Keratinocyte (primary cell): ENCODE results near the gene ZNRF1. TPM values are rescaled to one million over a fixed set of nuclear protein-coding genes. Genes with fewer than 3 reads are reported as not detected.

Experiments used
- DNase-seq: peaks from one replicate; pipeline ENCODE4 v3.0.0-alpha.2; 2011; ENCODE audit warnings: low read depth, missing footprints, low spot score
- FAIRE-seq: peaks from 2 replicates; lab custom pipeline; 2011; peaks lifted over from hg19 to GRCh38; lab: Jason Lieb, UNC
- H2AFZ ChIP-seq: 2 replicates; pipeline ENCODE4 v1.6.0; 2012; ENCODE audit warnings: low read length, control low read depth, inconsistent platforms; ENCODE audit not compliant: control insufficient read depth
- H3K27ac ChIP-seq: 2 replicates; pipeline ENCODE4 v1.5.1; 2011; ENCODE audit warnings: low read length; ENCODE audit not compliant: control insufficient read depth, insufficient read depth
- H3K27me3 ChIP-seq: 3 replicates; pipeline ENCODE4 v1.6.0; 2011; ENCODE audit warnings: low read length; ENCODE audit not compliant: control insufficient read depth, insufficient read depth; ENCODE audit errors: extremely low read depth
- H3K36me3 ChIP-seq, 2 experiments: 2 replicates in 1 of 2; 3 replicates in 1 of 2; pipeline ENCODE4 v1.5.1; 2011; ENCODE audit warnings: low read length in 2 of 2, mild to moderate bottlenecking in 1 of 2; ENCODE audit not compliant: control insufficient read depth in 2 of 2, insufficient read depth in 2 of 2; ENCODE audit errors: extremely low read depth in 1 of 2
- H3K4me1 ChIP-seq: 3 replicates; pipeline ENCODE4 v1.5.1; 2011; ENCODE audit warnings: low read length; ENCODE audit not compliant: control insufficient read depth, insufficient read depth; ENCODE audit errors: extremely low read depth
- H3K4me2 ChIP-seq: 3 replicates; pipeline ENCODE4 v1.6.0; 2011; ENCODE audit warnings: low read depth, low read length; ENCODE audit not compliant: control insufficient read depth, insufficient read depth; ENCODE audit errors: extremely low read depth
- H3K4me3 ChIP-seq, 3 experiments: fragments of 200-600 bp in 1 of 3; sonication (generic) in 1 of 3; 2 replicates in 2 of 3; 3 replicates in 1 of 3; pipeline ENCODE4 v1.5.1; 2011 to 2016; ENCODE audit warnings: low read length in 3 of 3, mild to moderate bottlenecking in 3 of 3, control low read depth in 2 of 3, inconsistent platforms in 1 of 3, low read depth in 1 of 3, mixed read lengths in 1 of 3, mixed run types in 1 of 3, moderate library complexity in 1 of 3; ENCODE audit not compliant: control insufficient read depth in 2 of 3, insufficient read depth in 2 of 3; ENCODE audit errors: extremely low read depth in 1 of 3
- H3K79me2 ChIP-seq: 2 replicates; pipeline ENCODE4 v1.6.0; 2012; ENCODE audit warnings: low read length; ENCODE audit not compliant: control insufficient read depth, insufficient read depth
- H3K9ac ChIP-seq: 3 replicates; pipeline ENCODE4 v1.6.0; 2011; ENCODE audit warnings: low read length; ENCODE audit not compliant: control insufficient read depth, insufficient read depth; ENCODE audit errors: extremely low read depth
- H3K9me1 ChIP-seq: 3 replicates; pipeline ENCODE4 v1.6.0; 2011; ENCODE audit warnings: low read length; ENCODE audit not compliant: control insufficient read depth, insufficient read depth; ENCODE audit errors: extremely low read depth
- H3K9me3 ChIP-seq: 2 replicates; pipeline ENCODE4 v1.5.1; 2012; ENCODE audit warnings: low read depth, low read length; ENCODE audit not compliant: control insufficient read depth
- H4K20me1 ChIP-seq: 3 replicates; pipeline ENCODE4 v1.6.0; 2011; ENCODE audit warnings: low read length; ENCODE audit not compliant: control insufficient read depth, insufficient read depth; ENCODE audit errors: extremely low read depth
- EZH2 ChIP-seq: IDR thresholded peaks from one replicate; pipeline ENCODE4 v1.6.1; 2012; ENCODE audit warnings: inconsistent platforms, mild to moderate bottlenecking, low read length, moderate library complexity
- dilution Hi-C: fragments of 300-500 bp; cut with MboI; formaldehyde crosslinking; loops from one replicate; pipeline ENCODE4 v1.7.0; 2020; ENCODE audit warnings: low sequenced_read_pairs; ENCODE audit not compliant: extremely low pct_ligation_motif_present
- polyA plus RNA-seq, 5 experiments: library from polyadenylated mRNA; depleted of rRNA in 3 of 5; stranded (reverse) in 3 of 5; stranded (forward) in 1 of 5; unstranded in 1 of 5; fragments of >200 nt; gene quantifications; 1 replicate in 1 of 5; 2 replicates in 3 of 5; 3 replicates in 1 of 5; pipeline versions ENCODE4 v1.2.1 to v1.2.3, GENCODE V29; 2011 to 2012; ENCODE audit warnings: missing spikeins in 2 of 5, low read depth in 1 of 5, low replicate concordance in 1 of 5
- TF ChIP-seq, protein P1 (sequence below), 3 experiments: IDR thresholded peaks in 1 of 3; conservative IDR thresholded peaks in 1 of 3; optimal IDR thresholded peaks in 1 of 3; 2 replicates in 2 of 3; 3 replicates in 1 of 3; pipeline versions ENCODE3 to v1.5.1; 2011; ENCODE audit warnings: low read length in 3 of 3, mild to moderate bottlenecking in 3 of 3, moderate library complexity in 2 of 3, control low read depth in 1 of 3, inconsistent platforms in 1 of 3; ENCODE audit not compliant: insufficient read depth in 2 of 3; ENCODE audit errors: extremely low read depth in 1 of 3

ZNRF1 gene
- polyA plus RNA-seq, 1 donor (not counting 4 experiments of a cell fraction or from before 2014, with no cell fraction given) = 19.1 TPM

DNA sequence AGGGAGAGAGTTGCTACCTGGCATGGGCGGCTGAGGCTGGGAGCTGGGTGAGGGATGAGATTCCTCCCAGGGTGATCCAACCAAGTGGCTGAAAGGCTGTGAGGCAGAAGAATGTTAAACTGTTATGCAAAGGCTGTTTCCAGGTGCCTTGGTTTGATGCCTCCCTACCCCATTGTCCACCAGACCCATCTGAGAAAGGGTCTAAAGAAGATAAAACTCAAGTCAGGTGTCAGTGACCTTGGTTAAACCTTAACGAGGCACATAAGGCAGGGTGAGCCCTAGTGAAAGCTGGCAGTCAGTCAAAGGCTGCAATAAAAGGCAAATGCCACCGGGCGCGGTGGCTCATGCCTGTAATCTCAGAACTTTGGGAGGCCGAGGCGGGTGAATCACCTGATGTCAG, 94.0 kb downstream of the ZNRF1 start:
- Histone ChIP-seq H3K79me2 (peaks cover 14% of the 10 kb centered on the region), H2AFZ (no peak overlapping the region), H4K20me1 (no peaks in the 10 kb centered on the region), H3K4me1 (peaks cover 23% of the 10 kb centered on the region), H3K4me3 (no peak overlapping the region), H3K9me3 (no peaks in the 10 kb centered on the region), H3K27me3 (no peaks in the 10 kb centered on the region), H3K9me1 (peaks cover 3% of the 10 kb centered on the region), H3K9ac (no peak overlapping the region), H3K36me3 (peaks cover 2 to 7% of the 10 kb centered on the region in 2 experiments), H3K27ac (no peak overlapping the region), H3K4me2 (no peak overlapping the region)
- no peak for FAIRE-seq
- dilution Hi-C loops = no loop called here
- no peak for TF ChIP-seq EZH2
- TF ChIP-seq, protein P1, sequence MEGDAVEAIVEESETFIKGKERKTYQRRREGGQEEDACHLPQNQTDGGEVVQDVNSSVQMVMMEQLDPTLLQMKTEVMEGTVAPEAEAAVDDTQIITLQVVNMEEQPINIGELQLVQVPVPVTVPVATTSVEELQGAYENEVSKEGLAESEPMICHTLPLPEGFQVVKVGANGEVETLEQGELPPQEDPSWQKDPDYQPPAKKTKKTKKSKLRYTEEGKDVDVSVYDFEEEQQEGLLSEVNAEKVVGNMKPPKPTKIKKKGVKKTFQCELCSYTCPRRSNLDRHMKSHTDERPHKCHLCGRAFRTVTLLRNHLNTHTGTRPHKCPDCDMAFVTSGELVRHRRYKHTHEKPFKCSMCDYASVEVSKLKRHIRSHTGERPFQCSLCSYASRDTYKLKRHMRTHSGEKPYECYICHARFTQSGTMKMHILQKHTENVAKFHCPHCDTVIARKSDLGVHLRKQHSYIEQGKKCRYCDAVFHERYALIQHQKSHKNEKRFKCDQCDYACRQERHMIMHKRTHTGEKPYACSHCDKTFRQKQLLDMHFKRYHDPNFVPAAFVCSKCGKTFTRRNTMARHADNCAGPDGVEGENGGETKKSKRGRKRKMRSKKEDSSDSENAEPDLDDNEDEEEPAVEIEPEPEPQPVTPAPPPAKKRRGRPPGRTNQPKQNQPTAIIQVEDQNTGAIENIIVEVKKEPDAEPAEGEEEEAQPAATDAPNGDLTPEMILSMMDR (optimal IDR thresholded peaks at IDR 0.05 in 1 of 3, IDR thresholded peaks at IDR 0.05 in 1 of 3, conservative IDR thresholded peaks at IDR 0.05 in 1 of 3; ENCODE audit: extremely low read depth in 1 of 3, insufficient read depth in 2 of 3, low read length in 3 of 3) = no peak
- DNase-seq = no peak

DNA sequence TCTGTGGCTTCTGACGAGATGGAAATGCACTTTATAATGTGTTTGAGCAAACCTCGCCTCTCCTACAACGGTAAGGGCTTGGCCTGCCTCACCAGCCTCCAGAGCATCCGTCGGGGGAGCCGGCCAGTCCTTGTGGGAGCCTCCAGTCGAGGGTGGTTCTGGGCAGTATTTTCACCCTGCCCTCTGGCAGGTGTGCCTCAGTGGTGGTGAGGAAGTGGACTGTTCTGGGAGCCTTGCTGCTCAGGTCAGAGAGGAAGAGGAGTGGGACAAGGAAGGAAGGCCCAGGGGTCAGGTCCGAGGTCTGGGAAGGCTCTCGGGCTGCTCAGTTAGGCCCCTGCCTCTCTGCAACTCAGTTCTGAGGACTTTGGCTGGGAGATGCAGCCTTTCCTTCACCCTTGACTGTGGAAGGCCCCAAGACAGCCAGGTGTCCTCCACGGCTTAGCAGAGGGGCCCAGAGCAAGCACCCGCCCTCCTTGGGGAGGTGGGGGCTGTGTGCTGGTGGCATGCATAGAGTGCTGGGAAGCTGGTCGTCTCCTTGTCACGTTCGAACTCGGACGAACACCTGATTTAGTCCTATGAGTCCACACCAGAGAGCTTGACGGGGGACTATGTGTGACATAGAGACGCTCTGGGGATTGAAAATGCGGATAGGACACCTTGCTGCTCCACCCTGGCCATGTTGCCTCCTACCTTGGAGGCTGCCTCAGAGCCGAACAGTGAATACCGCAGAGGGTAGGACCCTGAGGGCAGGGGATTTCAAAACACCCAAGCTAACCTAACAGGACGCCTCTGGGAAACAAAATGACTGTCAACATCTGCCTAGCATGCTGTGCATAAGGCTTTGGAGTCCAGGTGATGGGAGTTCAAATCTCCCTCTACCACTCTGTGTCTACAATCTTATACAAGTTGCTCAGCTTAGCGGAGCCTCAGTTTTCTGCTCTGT, 95.0 kb downstream of the ZNRF1 start:
- Histone ChIP-seq H3K36me3 (peaks cover 2 to 7% of the 10 kb centered on the region in 2 experiments), H3K9me1 (peaks cover 9% of the 10 kb centered on the region), H2AFZ (no peak overlapping the region), H3K4me3 (no peak overlapping the region), H3K4me2 (no peak overlapping the region), H3K4me1 (peaks cover 29% of the 10 kb centered on the region), H3K9ac (no peak overlapping the region), H3K9me3 (no peaks in the 10 kb centered on the region), H4K20me1 (no peaks in the 10 kb centered on the region), H3K79me2 (peaks cover 7% of the 10 kb centered on the region), H3K27me3 (no peaks in the 10 kb centered on the region), H3K27ac (no peak overlapping the region)
- FAIRE-seq = no peak
- TF ChIP-seq EZH2 = no peak
- TF ChIP-seq, protein P1 (optimal IDR thresholded peaks at IDR 0.05 in 1 of 3, IDR thresholded peaks at IDR 0.05 in 1 of 3, conservative IDR thresholded peaks at IDR 0.05 in 1 of 3; ENCODE audit: extremely low read depth in 1 of 3, insufficient read depth in 2 of 3, low read length in 3 of 3) = no peak
- dilution Hi-C loops = no loop called here
- DNase-seq = no peak
